NCI-H187 treated with DMSO at 0.1 percent for 48 hours (cell line): ENCODE results near the gene MSL3.

Experiments
- DNase-seq: peaks from one replicate; lab custom pipeline; 2025; lab: John Stamatoyannopoulos, UW

MSL3 gene, protein sequence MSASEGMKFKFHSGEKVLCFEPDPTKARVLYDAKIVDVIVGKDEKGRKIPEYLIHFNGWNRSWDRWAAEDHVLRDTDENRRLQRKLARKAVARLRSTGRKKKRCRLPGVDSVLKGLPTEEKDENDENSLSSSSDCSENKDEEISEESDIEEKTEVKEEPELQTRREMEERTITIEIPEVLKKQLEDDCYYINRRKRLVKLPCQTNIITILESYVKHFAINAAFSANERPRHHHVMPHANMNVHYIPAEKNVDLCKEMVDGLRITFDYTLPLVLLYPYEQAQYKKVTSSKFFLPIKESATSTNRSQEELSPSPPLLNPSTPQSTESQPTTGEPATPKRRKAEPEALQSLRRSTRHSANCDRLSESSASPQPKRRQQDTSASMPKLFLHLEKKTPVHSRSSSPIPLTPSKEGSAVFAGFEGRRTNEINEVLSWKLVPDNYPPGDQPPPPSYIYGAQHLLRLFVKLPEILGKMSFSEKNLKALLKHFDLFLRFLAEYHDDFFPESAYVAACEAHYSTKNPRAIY

DNA sequence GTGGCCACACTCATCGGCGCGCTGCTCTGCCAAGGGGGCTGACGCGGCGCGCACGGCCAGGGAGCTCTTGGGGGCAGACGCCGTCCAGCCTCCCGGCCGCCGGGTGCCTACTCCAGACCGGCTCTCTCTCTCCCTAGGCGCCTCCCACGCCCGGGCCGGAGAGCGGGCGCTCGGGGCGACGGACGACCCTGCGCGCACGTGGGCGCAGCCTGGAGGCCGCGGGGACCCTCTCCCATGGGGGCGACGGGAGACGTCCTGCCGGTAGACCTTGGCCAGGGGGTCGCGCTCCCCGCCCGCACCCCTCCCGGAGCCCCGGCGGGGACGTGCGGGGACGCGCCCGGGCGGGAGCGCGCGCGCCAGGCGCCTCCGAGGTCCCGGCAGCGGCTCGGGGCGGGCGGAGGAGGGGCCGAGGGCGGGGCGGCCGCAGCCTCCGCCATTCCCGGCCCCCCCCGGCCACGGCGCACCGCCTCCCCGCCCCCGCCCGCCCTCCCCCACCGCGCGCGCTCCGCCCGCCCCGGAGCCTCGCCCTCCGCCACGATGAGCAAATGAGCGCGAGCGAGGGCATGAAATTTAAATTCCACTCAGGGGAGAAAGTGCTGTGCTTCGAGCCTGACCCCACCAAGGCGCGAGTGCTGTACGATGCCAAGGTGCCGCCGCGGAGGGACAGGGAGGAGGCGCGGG, at the start of gene MSL3:
Gene MSL3, plus strand, starts transcription at position 519 of the 681 bp plus-strand sequence. Its CDS starts 27 bp downstream, at position 546.
- no peak for DNase-seq

DNA sequence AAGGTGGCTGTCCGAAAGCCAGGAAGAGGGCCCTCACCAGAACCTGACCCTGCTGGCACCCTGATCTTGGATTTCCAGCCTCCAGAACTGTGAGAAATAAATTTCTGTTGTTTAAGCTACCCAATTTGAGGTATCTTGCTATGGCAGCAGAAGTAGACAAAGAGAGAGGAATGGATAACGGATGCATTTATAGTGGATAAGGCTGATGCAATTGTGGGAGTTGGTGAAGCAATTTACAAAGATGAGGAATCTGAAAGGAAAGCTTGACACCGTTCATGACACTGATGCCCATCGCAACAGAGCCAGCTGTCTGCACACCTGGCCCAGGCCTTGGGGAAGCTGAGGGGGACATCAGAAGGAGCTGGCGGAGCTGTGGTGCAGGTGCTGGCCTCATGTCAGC, 35.7 kb upstream of the MSL3 start:
- DNase-seq = no peak

DNA sequence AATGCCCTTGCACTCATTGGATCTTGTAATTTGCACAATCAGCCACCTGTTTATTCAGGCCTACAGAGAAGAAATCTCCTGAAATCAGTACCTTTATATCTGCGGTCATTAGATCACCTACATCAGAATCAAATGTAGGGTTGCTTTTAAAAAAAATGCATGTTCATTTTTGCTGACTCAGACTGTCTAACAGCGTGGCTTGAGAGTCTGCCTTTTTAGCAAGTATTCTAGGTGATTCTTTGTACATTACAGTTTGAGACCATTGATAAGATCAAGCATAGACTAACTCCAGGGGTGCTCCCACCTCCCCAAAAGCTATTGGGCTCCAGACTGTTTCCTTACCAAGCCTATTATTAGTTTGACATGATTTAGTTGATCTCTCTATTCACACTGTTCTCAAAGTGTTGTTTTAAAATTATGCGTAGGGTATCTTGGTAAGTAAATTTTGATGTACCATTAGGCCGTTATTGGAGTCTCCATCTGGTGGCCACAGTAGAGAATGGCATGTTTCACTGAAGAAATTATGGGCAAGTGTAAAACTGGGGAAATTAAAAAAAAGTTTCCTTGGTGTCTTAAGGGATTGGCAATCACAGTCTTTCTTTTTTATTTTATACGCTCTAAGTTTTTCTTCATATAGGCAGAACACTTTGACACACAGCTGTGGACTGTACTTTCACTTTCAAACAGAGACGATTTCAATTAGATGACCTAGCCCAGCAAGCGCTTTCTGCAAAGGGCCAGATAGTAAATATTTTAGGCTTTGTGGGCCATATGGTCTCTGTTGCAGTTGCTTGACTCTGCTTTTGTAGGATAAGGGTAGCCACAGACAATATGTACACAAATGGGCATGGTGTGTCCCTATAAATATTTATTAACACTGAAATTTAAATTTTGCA, 33.7 kb upstream of the MSL3 start:
- no peak for DNase-seq

DNA sequence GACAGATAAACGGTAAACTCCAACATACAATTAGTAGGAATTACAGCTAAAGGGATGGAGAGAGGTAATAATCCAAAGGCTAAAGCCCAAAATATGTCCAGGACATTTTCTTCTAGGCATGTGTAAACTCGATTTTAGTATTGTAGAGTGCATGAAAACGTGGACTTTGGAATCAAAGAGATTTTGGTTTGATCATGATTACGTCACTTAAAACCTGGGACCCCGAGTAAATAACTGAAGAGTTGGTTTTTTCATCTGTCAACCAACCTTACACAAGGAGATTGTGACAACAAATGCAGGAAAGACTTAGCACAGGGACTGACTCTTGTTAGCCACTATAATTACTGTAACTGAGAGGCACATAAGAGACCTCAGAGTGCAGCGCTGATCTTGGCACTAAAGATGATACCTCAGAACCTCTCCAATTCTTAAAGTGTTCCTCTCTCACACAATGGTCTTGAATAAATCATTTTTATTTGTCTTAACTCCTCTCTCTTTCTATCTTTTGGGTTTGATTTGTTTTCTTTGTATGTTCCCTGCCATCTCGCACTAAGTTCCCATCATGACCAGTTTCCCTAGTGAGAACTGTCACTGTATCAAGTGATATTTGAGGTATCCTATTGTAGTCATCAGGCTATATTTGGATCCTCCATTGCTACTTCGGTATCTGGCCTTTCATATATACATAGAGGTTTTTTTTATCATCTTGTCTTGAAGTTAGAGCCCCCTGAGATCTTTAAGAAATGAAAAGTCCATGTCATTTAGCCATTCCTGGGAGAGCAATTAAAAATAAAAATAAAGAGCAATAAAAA, 32.2 kb upstream of the MSL3 start:
- no peak for DNase-seq

DNA sequence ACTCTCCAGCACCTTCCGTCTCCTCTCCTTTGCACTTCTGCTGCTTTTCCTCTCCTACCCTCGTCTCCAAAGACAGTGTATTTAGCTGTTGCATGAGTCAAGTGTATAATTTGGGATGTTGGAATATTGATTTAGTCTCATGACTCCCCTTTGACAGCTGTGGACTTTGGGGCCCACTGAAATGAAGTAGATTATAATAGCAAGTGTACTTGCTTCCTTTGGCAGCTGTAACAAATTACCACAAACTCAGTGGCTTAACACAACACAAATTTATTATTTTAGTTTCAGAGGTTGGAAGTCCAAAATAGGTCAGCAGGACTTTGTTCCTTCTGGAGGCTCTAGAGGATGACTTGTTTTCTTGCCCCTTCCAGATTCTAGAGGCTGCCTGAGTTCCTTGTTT, 29.5 kb upstream of the MSL3 start:
- DNase-seq = no peak

DNA sequence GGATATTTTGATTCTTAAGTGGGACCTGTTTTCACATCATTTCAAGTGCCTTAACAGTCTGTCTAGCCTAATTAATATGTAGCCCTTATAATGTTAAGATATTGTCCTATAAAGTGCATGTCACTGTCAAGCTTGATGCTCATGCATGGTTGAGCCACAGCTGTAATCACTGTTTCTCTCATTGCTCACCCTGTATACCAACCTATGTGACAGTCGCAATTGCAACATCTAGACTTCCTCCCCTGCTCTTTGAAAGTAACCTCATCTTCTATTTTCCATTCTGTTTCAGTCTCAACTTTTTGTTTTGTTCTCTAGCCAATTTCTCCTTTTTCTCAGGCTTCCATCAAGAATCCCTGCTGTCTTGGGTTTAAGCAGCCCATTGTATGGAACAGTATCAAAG, 24.4 kb upstream of the MSL3 start:
- no peak for DNase-seq

DNA sequence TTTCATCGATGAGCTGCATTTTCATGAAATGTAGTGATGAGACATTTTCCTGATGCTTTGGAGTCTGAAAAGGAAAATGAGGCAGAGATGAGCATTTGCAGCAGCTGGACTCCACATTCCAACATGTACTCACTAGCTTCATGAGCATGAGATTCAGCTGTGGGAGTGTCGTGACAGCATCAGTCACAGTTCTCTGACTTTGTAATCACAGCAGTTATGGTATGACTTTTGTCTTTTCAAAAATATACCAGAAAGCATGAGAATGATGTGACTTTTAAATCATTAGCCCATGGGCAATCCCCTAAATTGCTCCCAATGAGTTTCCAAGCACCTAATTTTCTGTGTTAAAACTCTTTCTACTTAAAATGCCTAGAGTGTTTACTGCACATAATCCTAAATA, 18.3 kb upstream of the MSL3 start:
- no peak for DNase-seq

DNA sequence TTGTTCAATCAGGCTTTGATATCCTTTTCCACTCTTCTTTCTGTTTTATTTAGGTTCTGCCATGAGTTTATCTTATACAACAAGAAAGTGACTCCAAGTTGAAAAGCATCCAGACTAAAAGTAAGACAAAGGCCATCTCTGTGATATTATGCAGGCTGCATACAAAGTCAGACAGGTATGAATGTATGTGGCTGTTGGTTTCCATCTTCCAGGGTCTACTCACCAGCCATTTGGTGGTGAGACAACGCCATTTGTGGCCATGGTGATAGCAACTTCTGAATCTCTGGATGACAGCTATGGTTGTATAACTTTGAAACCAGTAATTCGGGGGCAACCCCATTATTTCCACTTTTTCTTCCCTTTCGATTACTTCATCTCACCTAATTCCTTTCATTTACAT, 17.2 kb upstream of the MSL3 start:
- no peak for DNase-seq

DNA sequence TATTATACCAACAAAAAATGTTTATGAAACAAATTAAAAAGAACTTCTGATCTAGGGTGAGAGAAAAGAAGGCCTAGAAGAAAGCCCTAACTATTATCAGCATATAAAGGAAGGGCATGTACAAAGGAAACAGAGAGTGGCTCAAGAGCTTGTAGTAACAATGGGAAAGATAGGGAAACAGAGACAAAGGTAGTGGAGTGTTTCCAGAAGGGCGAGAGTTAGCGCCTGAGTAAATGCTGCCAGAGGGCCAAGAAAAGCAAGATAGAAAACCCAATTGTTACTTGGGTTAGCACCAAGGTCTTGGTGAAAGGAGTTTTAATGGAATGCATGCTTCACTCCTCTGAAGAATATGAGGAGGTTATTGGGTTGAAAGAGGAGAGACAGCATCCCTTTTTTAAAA, 16.5 kb upstream of the MSL3 start:
- no peak for DNase-seq

DNA sequence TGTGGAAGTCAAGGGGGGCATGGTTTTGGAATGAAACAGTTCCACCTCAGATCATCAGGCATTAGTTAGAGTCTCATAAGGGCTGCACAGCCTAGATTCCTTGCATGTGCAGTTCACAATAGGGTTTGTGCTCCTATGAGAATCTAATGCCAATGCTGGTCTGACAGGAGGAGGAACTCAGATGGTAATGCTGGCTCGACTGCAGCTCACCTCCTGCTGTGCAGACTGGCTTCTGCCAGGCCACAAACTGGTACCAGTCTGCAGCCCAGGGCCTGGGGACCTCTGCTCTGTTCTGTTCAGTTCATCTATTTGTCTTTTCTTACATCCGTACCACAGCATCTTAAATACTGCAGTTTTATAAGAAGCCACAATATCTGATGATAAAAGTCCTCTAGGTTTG, 12.2 kb upstream of the MSL3 start:
- no peak for DNase-seq

DNA sequence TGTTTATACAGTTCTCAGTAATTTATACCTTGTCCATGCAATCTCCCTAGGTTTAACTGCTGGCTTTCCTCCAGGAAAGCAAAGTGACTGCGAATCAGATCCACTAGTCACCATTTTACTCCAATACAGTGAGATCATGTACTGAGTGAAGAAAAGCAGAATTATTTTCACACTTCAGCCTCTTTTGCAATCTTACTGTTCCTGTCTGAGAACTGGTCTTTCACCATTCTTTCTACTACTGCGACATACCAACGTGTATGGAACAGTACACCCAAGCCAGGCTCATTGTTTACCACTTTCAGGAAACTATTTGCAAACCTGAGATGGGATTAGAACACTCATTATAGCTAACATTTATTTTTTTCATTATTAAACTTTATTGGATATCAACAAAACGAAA, 8.0 kb upstream of the MSL3 start:
- DNase-seq = no peak

DNA sequence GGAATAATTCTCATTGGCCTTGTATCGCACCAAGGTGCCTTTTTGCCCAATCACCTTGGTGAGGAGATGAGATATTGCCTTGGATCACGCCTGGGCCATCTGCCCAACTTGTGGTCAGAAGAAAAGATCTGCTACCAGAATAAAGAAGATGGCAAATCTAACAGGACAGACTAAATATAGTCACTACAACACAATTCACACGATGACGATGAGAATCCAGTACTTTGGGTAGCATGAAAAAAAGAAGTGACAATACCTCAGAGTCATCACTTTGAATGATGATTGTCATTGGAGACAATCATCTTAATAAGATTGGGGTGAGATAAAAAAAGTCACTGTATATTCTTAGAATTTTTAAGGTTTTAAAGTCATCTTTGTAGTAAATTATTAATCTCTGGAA, 7.3 kb upstream of the MSL3 start:
- DNase-seq = no peak

DNA sequence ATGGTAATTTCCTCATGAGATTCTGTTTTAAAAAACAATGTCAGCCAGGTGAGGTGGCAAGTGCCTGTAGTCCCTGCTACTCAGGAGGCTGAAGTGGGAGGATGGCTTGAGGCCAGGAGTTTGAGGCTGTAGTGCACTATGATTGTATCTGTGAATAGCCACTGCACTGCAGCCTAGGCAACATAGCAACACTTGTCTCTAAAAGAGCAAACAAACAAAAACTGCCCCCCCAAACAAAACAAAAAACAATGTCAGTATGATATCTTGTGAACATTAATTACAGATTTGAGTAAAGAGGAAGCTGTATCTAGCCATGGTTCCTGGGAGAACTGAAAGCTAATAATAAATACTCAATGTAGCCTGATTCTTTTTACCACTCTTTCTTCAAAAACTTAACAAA, 6.8 kb upstream of the MSL3 start:
- no peak for DNase-seq

DNA sequence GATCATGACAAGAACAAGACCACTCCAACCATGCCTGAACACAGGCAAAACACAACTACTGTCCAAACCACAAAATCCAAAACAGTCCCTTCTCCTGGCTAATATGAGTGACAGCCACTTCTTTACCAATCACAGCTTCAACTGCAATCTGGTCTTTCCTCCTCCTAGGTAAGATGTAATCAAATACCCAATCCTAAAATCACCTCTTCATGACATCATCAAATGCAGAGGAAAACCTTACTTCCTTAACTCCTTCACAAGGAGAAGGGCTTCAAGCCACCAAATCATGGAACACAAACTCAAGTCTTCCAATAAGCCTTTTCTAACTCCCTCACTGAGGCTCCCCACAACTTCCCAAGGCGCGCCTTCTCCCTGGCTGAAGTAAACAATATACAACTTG, 4.4 kb upstream of the MSL3 start:
- DNase-seq = no peak

DNA sequence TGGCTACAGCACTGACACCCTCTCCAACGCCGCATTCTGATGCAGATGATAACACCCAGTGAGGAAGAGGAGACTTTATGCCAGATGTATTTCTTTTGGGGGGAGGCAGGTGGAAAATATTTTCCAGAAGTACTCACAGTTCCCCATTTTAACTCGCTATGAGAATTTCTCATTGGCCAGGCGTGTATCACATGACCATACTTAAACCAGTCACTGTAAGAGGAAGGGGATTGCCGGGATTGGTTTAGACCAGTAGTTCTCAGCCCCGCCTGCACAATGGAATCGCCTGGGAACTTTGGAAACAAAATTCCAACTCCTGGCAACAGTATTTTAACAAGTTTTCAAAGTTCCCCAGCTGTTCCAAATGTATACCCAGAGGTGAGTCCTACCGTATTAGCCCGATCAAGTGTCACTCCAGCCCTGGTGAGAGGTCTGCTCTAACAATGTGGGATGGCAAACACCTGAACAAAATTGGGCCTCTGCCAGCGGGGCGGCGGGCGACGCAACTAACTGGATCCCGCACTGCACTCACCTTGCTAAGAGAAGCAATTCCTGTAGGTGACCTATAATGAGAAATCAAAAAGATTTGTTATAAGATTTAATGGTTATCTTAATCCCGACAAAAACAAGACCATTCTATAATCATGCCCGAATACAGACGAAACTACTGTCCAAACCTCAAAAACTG, 2.9 kb upstream of the MSL3 start:
- no peak for DNase-seq

DNA sequence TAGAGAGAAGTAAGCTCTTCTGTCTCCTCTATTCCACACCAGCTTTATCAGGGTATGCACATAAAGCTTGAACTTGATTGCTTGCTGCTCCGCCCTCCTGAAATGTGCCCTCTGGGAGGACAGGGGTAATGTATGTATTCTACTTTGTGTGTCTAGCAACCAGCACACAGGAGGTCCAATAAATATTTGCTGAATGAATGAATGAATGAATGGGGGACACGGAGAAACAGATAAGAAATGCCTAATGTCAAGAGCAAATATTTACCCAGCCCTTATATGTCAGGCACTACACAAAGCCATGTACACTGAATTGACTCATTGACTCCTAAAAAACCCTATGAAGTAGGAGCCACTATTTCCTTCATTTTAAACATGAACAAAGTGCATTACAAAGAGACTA, 2.3 kb upstream of the MSL3 start:
- no peak for DNase-seq

DNA sequence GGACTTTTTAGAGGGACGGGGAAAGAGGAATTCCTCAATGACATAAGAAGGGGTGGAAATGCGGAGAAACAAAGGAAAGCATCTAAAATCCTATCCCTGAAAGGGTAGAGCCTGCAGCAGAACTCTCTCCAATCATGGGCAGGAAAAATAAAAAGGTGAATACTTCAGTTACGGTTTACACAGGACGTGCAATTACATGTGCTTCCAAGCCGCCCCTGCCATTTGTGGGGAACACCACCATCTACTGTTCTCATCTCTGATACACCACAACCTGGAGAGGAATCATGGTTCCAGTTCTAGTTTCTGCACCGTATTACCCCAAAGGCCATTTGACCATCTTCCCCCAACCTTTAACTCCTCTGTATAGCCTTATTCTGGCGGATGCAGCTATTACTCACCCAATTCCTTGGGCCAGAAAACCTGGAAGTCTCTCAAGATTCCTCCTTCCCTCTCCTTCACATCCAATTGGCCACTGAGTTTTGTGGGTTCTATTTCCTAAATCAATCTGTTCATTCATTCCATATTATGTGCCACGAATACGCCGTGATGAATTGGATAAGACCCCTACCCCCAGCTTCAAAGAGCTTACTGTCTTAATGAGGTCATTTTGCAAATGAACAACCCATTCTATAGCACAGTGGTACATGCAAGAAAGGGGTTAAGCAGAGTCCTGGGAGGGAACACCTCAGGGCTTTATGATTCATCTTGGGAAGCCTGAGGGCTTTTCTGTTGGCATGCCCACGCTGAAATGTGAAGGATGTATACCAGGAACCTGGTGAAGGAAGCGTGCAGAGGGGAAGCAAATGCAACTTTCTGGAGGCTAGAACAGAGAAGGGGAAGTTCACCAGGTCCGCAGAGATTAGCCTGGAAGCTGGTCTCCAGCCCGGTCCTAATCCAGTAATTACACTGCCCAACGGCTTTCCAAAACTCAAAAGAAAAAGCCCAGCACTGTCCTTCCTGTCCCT, 1.4 kb upstream of the MSL3 start:
- no peak for DNase-seq

DNA sequence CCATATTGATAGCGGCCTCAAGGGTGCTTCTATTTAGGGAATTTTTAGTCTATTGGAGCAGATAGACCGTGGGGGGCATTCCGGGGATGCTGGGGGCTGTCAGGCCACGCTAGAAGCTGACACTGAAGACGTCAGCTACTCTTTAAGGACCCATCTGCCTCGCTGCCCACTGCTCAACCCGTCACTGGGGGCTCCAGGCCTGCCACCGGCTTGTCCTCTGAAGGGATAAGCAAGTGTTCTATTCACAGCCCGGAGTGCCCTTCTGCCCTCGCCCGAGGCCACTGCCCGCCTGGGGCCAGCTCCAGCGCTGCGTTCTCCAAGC, 679 bp upstream of the MSL3 start:
- DNase-seq = no peak

DNA sequence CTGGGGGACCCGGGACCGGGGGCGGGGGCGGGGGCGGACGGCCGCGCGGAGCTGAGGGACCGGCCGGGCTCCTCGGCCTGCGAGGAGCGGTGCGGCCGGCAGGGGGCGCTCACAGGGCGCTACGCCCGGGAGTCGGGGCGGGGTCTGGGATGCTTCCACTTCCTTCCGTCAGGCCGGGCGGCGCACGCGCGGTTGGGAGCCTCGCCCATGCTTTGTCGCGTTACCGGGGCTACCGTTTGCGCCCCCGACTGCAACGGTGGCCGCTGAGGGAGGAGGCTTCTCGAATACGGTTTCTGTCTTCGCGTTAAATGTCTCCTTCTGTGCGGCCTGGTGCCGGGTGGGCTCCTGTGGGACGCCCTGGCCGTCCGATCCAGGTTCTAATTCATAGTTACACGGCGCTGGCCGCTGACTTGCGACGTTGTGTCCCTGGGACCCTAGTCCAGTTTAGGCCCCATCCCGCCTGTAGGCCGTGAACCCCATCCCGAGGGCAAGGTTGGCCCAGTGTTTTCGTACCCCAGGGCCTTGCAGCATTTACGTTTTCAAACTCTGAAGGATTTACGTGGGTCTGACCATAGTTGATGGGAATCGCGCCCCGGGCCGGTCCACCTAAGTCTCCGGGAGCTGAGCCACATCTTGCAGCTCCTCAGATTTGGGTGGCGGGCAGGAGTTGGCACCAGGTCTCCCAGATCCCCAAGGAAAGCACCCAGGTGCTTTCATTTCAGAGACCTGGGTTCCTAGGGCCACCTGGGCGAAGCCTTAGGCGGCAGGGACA, 549 bp downstream of the MSL3 start:
- peak; percentile 23 for DNase-seq
